ENCODE measurements around the gene SPEM1.

The SPEM1 gene

DNA sequence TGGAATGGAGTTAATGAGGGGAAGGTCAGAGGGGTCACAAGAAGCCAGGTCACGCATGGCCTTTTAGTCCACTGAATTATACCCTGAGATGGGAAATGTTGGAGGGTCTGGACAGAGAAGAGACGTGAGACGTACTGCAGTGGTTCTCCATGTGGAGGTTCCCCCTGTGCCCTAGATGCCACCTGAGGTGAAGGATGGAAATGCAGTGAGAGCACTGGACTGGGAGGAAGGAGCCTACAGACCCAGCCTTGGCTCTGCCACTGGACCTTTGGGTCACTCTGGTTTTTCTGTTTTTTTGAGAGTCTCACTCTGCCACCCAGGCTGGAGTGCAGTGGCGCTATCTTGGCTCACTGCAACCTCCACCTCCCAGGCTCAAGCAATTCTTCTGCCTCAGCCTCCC, 24.0 kb upstream of the SPEM1 start:
- H3K4me1 ChIP-seq (ENCODE audit: insufficient read depth, poor library complexity, severe bottlenecking): peaks cover 7% of the 10 kb centered on the region
- no peaks in the 10 kb centered on the region for H3K9me3 ChIP-seq (ENCODE audit: severe bottlenecking)
- no peak for DNase-seq (ENCODE audit: low spot score)

DNA sequence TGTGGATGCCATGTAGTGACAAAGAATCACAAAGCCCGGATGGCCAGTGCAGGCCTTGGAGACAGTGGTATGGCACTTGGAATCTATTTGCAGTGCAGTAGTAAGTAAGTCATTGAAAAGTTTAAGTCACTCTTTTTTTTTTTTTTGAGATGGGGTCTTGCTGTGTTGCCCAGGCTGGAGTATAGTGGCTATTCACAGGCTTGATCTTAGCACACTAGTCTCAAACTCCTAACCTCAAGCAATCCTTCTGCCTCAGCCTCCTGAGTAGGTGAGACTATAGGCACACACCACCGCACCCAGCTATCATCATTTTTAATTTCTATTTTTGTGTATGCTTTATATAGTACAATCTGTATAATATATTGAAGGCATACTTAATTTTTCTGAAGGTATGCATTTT, 21.5 kb upstream of the SPEM1 start:
- ATAC-seq (ENCODE audit: low read depth) (no peak), DNase-seq (ENCODE audit: low spot score) (no peak)
- Histone ChIP-seq H3K27me3 (ENCODE audit: insufficient read depth, poor library complexity, severe bottlenecking) (no peaks in the 10 kb centered on the region), H3K4me1 (ENCODE audit: insufficient read depth, poor library complexity, severe bottlenecking) (peaks cover 7% of the 10 kb centered on the region), H3K27ac (ENCODE audit: poor library complexity, severe bottlenecking) (no peak overlapping the region), H3K4me3 (ENCODE audit: severe bottlenecking) (no peak overlapping the region), H3K36me3 (ENCODE audit: low read depth) (peaks cover 17% of the 10 kb centered on the region), H3K9me3 (ENCODE audit: severe bottlenecking) (no peaks in the 10 kb centered on the region)
- TF ChIP-seq, protein P1, sequence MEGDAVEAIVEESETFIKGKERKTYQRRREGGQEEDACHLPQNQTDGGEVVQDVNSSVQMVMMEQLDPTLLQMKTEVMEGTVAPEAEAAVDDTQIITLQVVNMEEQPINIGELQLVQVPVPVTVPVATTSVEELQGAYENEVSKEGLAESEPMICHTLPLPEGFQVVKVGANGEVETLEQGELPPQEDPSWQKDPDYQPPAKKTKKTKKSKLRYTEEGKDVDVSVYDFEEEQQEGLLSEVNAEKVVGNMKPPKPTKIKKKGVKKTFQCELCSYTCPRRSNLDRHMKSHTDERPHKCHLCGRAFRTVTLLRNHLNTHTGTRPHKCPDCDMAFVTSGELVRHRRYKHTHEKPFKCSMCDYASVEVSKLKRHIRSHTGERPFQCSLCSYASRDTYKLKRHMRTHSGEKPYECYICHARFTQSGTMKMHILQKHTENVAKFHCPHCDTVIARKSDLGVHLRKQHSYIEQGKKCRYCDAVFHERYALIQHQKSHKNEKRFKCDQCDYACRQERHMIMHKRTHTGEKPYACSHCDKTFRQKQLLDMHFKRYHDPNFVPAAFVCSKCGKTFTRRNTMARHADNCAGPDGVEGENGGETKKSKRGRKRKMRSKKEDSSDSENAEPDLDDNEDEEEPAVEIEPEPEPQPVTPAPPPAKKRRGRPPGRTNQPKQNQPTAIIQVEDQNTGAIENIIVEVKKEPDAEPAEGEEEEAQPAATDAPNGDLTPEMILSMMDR (IDR thresholded peaks at IDR 0.05; ENCODE audit: poor library complexity, severe bottlenecking): no peak

More for the DNA sequence above, 24.0 kb upstream of the SPEM1 start:
- no peak overlapping the region for H3K27ac ChIP-seq (ENCODE audit: poor library complexity, severe bottlenecking)
- H3K36me3 ChIP-seq (ENCODE audit: low read depth): peaks cover 21% of the 10 kb centered on the region
- no peak overlapping the region for H3K4me3 ChIP-seq (ENCODE audit: severe bottlenecking)
- no peaks in the 10 kb centered on the region for H3K27me3 ChIP-seq (ENCODE audit: insufficient read depth, poor library complexity, severe bottlenecking)
- ATAC-seq (ENCODE audit: low read depth): no peak
- TF ChIP-seq, protein P1 (IDR thresholded peaks at IDR 0.05; ENCODE audit: poor library complexity, severe bottlenecking): no peak

DNA sequence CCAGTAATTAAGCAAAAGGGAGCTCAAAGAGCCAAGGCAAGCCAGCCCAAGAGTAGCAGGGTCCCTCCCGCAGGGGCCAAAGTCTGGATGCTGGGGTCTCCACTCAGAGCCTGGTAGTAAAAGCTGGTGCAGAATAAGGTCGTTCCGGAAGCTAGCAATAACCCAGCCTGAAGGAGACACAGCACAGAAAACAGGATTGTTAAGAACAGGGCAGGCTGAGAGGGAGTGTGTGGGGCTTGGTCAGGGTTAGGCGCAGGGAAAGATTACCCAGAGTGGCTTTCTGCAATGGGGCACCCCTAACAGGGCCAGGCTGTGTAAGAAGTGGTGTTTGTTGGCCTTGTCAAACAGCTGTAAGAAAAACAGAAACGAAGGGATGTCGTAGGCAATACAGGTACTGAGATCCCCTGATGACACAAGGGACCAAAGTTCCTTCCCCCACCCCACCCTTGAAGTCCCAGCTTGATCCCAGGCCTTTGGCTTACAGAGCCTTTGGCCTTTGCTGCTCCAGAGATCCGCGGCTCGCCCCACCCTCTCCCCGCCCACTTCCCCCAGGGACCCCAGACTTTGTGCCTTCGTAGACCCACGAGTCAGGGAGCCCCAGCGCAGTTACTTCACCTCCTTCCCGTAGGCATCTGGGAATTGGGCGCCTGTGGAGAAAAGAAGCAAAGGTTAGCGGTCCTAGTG, 16.9 kb upstream of the SPEM1 start:
- Histone ChIP-seq H3K9me3 (ENCODE audit: severe bottlenecking) (no peaks in the 10 kb centered on the region), H3K36me3 (ENCODE audit: low read depth) (peaks cover 17% of the 10 kb centered on the region), H3K27ac (ENCODE audit: poor library complexity, severe bottlenecking) (peak overlapping the region; percentile 58), H3K4me3 (ENCODE audit: severe bottlenecking) (peak overlapping the region; percentile 54), H3K27me3 (ENCODE audit: insufficient read depth, poor library complexity, severe bottlenecking) (no peaks in the 10 kb centered on the region), H3K4me1 (ENCODE audit: insufficient read depth, poor library complexity, severe bottlenecking) (peaks cover 7% of the 10 kb centered on the region)
- TF ChIP-seq, protein P1 (IDR thresholded peaks at IDR 0.05; ENCODE audit: poor library complexity, severe bottlenecking): no peak
- 0 out of 3 replicates have a peak, but pooled peaks have one; percentile 1 for ATAC-seq (ENCODE audit: low read depth)
- DNase-seq (ENCODE audit: low spot score): no peak

DNA sequence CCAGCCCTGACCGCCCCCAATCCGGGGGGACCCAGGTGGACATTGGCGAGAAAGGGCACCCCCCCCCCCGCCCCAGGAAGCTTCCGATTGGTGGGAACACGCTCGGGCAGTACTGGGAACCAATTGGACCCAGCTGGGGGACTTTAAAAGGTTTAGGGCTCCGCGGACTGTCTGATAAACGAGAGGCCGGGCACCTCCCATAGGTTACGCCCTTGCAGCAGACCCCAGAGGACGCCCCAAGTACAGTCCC, 16.5 kb upstream of the SPEM1 start:
- H3K4me3 ChIP-seq (ENCODE audit: severe bottlenecking): peak overlapping the region; percentile 54
- H3K27me3 ChIP-seq (ENCODE audit: insufficient read depth, poor library complexity, severe bottlenecking): no peaks in the 10 kb centered on the region
- peak overlapping the region; percentile 58 for H3K27ac ChIP-seq (ENCODE audit: poor library complexity, severe bottlenecking)
- ATAC-seq (ENCODE audit: low read depth): peak; percentile 43
- DNase-seq (ENCODE audit: low spot score): no peak
- peaks cover 7% of the 10 kb centered on the region for H3K4me1 ChIP-seq (ENCODE audit: insufficient read depth, poor library complexity, severe bottlenecking)
- TF ChIP-seq, protein P1 (IDR thresholded peaks at IDR 0.05; ENCODE audit: poor library complexity, severe bottlenecking): no peak
- H3K36me3 ChIP-seq (ENCODE audit: low read depth): peaks cover 17% of the 10 kb centered on the region
- H3K9me3 ChIP-seq (ENCODE audit: severe bottlenecking): no peaks in the 10 kb centered on the region

DNA sequence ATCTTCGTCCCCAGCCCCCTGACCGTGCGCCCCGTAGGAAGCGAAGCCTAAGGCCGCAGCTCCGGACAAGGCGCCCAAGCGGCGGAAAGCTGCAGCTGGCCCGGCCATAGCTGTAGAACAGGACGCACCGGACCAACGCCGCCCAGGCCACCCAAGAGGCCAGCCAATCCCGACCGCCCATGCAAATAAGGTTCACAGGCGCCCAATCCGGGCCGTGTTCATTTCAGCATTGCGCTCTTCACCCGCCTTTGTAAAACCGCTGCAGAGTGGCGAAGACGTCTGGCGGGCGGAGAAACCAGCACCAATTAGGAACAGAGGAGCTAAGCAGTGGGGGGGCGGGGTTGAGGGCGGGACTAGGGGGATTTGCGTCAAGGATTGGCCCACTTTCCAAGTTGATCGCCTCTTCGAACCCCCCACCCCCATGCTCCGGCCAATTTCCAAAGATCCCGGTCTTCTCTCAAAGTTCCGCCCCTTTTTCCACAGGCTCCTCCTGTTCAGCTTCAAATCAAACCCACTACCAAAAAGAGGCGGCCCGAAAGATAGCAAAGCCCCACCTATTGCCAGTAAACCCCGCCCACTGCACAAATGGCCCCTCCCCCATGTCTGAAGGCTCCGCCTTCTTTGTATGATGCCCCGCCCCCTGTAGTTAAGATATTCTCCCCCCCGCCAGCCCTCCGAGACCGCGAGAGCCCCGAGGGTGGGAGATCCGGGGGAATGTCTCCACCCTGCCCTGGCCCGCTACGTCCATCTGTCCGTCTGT, 16.0 kb upstream of the SPEM1 start, which contains the start of gene TMEM256:
TSS of gene TMEM256 (minus strand) at position 121 of the 760 bp plus-strand sequence. CDS start at position 108, 13 bp downstream.
- Histone ChIP-seq H3K9me3 (ENCODE audit: severe bottlenecking) (no peaks in the 10 kb centered on the region), H3K4me1 (ENCODE audit: insufficient read depth, poor library complexity, severe bottlenecking) (peaks cover 7% of the 10 kb centered on the region), H3K27ac (ENCODE audit: poor library complexity, severe bottlenecking) (peak within 1 kb of the TSS; percentile 58), H3K27me3 (ENCODE audit: insufficient read depth, poor library complexity, severe bottlenecking) (no peaks in the 10 kb centered on the region), H3K4me3 (ENCODE audit: severe bottlenecking) (peak within 1 kb of the TSS; percentile 54), H3K36me3 (ENCODE audit: low read depth) (peaks cover 17% of the 10 kb centered on the region)
- TF ChIP-seq, protein P1 (IDR thresholded peaks at IDR 0.05; ENCODE audit: poor library complexity, severe bottlenecking): no peak
- DNase-seq (ENCODE audit: low spot score) (peak; percentile 99), ATAC-seq (ENCODE audit: low read depth) (peak; percentile 94)

Data from RWPE2 (cell line).